Caco-2 (cell line): Measurements from ENCODE around the gene MYO1E. TPM values are rescaled to one million over a fixed set of nuclear protein-coding genes. Genes with fewer than 3 reads are reported as not detected.
"Not testable (repeated sequence)": the region's sequence is repeated elsewhere in the genome, so short reads cannot be mapped to it uniquely, and the experiment has no call there.

ENCODE experiments used
- BruUV-seq: library from RNA; stranded (reverse); fragments of 400-500 nt; replicated peaks from 2 replicates; lab custom pipeline; 2021; lab: Mats Ljungman, UMichigan
- CTCF ChIA-PET: fragments of 300-600 bp; sonication (Branson Sonifier 250); formaldehyde crosslinking; loops from one replicate; lab custom pipeline; 2022; ENCODE audit warnings: antibody characterized with exemption; lab: Charles Lee
- POLR2A ChIA-PET: fragments of 300-600 bp; sonication (Branson Sonifier 250); formaldehyde crosslinking; loops from one replicate; lab custom pipeline; 2022; ENCODE audit warnings: antibody characterized with exemption; lab: Charles Lee
- DNase-seq, 2 experiments: peaks; one replicate each; pipeline versions ENCODE4 v3.0.0 to v3.0.0-alpha.2; 2020 to 2022
- H3K27me3 ChIP-seq: replicated peaks from 2 replicates; pipeline ENCODE4 v1.6.0; 2011; ENCODE audit warnings: low read length; ENCODE audit not compliant: control insufficient read depth, insufficient read depth
- H3K36me3 ChIP-seq: 2 replicates; pipeline ENCODE4 v1.5.1; 2011; ENCODE audit warnings: low read length; ENCODE audit not compliant: control insufficient read depth, insufficient read depth
- H3K4me1 ChIP-seq: fragments of 250-450 bp; sonication (Bioruptor Pico); 2 replicates; pipeline ENCODE4 v1.5.1; 2020; ENCODE audit warnings: mild to moderate bottlenecking
- H3K4me3 ChIP-seq: 2 replicates; pipeline ENCODE4 v1.5.1; 2011; ENCODE audit warnings: low read depth, mild to moderate bottlenecking, control low read depth, low read length
- H3K9me3 ChIP-seq: fragments of 250-450 bp; sonication (Bioruptor Pico); 2 replicates; pipeline ENCODE4 v1.5.1; 2020; ENCODE audit warnings: mild to moderate bottlenecking, moderate library complexity
- H3K27ac Mint-ChIP-seq: one replicate; pipeline ENCODE4 v1.8.0; 2022; ENCODE audit warnings: mixed read lengths; ENCODE audit not compliant: unreplicated experiment
- H3K27me3 Mint-ChIP-seq: one replicate; pipeline ENCODE4 v1.8.0; 2022; ENCODE audit warnings: mixed read lengths; ENCODE audit not compliant: insufficient read depth, unreplicated experiment
- H3K36me3 Mint-ChIP-seq: one replicate; pipeline ENCODE4 v1.8.0; 2022; ENCODE audit warnings: mild to moderate bottlenecking, mixed read lengths; ENCODE audit not compliant: insufficient read depth, unreplicated experiment
- H3K4me1 Mint-ChIP-seq: one replicate; pipeline ENCODE4 v1.8.0; 2022; ENCODE audit warnings: low read depth, mixed read lengths; ENCODE audit not compliant: unreplicated experiment
- H3K4me3 Mint-ChIP-seq: one replicate; pipeline ENCODE4 v1.8.0; 2022; ENCODE audit warnings: mild to moderate bottlenecking, moderate library complexity, mixed read lengths; ENCODE audit not compliant: unreplicated experiment
- H3K9me3 Mint-ChIP-seq: one replicate; pipeline ENCODE4 v1.8.0; 2022; ENCODE audit warnings: mixed read lengths; ENCODE audit not compliant: unreplicated experiment
- intact Hi-C: fragments of 100-400 bp; cut with micrococcal nuclease; formaldehyde crosslinking; loops from one replicate; pipeline ENCODE4 v1.10.0; 2022; ENCODE audit not compliant: unreplicated experiment
- total RNA-seq: library from RNA; stranded (reverse); gene quantifications from 2 replicates; pipeline ENCODE4 v1.2.3, GENCODE V29; 2022
- TF ChIP-seq, protein P1 (sequence below), 2 experiments: fragments of 200-600 bp in 1 of 2; IDR thresholded peaks; 1 replicate in 1 of 2; 2 replicates in 1 of 2; pipeline versions ENCODE4 v1.5.1 to v1.8.0; 2011 to 2022; ENCODE audit warnings: antibody characterized with exemption in 1 of 2, control low read depth in 1 of 2, inconsistent platforms in 1 of 2, low read depth in 1 of 2, low read length in 1 of 2, mild to moderate bottlenecking in 1 of 2, moderate library complexity in 1 of 2; ENCODE audit not compliant: insufficient read depth in 1 of 2, severe bottlenecking in 1 of 2, unreplicated experiment in 1 of 2

Gene MYO1E
- total RNA-seq, 1 experiment from 2014 or later = 187 TPM

DNA sequence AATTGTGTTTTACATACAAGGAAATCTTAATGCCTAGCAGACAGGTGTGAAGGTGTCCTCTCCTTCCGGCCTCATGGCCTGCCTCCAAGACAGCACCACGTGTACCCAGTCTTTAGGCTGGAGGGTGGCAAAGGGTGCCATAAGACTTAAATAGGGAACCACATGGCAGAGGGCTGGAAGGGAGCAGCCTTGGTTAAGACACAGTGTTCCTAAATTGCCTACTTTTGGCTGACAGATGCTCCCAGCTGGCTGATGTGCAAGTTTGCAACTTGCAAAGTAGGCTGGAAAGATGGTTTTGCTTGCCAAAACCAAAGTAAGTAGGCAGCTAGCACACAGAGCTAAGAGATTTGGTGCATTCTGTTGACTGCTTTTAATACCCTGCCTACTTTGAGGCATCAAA lies 222.5 kb downstream of the MYO1E start:
- Histone ChIP-seq H3K36me3 (no peaks in the 10 kb centered on the region), H3K9me3 (no peaks in the 10 kb centered on the region), H3K4me1 (no peaks in the 10 kb centered on the region), H3K4me3 (no peak overlapping the region), H3K27me3 (no peaks in the 10 kb centered on the region)
- ChIA-PET CTCF (interaction anchor here (0.6 kb wide), 1 partner anchor 320 kb away, joined by 3 read pairs; no protein-coding TSS in a partner anchor), POLR2A (no interaction called here)
- Mint-ChIP-seq H3K27me3 (no peaks in the 10 kb centered on the region), H3K4me1 (no peaks in the 10 kb centered on the region), H3K4me3 (no peak overlapping the region), H3K27ac (no peak overlapping the region), H3K9me3 (no peaks in the 10 kb centered on the region), H3K36me3 (peaks cover 76% of the 10 kb centered on the region)
- no peak for DNase-seq
- intact Hi-C loops = no loop called here
- TF ChIP-seq, protein P1, sequence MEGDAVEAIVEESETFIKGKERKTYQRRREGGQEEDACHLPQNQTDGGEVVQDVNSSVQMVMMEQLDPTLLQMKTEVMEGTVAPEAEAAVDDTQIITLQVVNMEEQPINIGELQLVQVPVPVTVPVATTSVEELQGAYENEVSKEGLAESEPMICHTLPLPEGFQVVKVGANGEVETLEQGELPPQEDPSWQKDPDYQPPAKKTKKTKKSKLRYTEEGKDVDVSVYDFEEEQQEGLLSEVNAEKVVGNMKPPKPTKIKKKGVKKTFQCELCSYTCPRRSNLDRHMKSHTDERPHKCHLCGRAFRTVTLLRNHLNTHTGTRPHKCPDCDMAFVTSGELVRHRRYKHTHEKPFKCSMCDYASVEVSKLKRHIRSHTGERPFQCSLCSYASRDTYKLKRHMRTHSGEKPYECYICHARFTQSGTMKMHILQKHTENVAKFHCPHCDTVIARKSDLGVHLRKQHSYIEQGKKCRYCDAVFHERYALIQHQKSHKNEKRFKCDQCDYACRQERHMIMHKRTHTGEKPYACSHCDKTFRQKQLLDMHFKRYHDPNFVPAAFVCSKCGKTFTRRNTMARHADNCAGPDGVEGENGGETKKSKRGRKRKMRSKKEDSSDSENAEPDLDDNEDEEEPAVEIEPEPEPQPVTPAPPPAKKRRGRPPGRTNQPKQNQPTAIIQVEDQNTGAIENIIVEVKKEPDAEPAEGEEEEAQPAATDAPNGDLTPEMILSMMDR (IDR thresholded peaks at IDR 0.05; ENCODE audit: insufficient read depth in 1 of 2, low read depth in 1 of 2, low read length in 1 of 2, severe bottlenecking in 1 of 2, unreplicated experiment in 1 of 2) = no peak
- BruUV-seq = no TSS peak

- Mint-ChIP-seq H3K4me3 (no peak overlapping the region), H3K27me3 (no peaks in the 10 kb centered on the region), H3K9me3 (no peaks in the 10 kb centered on the region), H3K27ac (no peak overlapping the region), H3K36me3 (peaks cover 75% of the 10 kb centered on the region), H3K4me1 (no peaks in the 10 kb centered on the region)
- Histone ChIP-seq H3K27me3 (no peaks in the 10 kb centered on the region), H3K36me3 (no peaks in the 10 kb centered on the region), H3K9me3 (no peaks in the 10 kb centered on the region), H3K4me1 (no peaks in the 10 kb centered on the region), H3K4me3 (no peak overlapping the region)
- TF ChIP-seq, protein P1 (IDR thresholded peaks at IDR 0.05; ENCODE audit: insufficient read depth in 1 of 2, low read depth in 1 of 2, low read length in 1 of 2, severe bottlenecking in 1 of 2, unreplicated experiment in 1 of 2) = no peak
- DNase-seq = no peak
- CTCF ChIA-PET = no interaction called here
- intact Hi-C loops = no loop called here
- BruUV-seq = no TSS peak
- POLR2A ChIA-PET = no interaction called here
Observed at GRCh38 chr15:59148153-59148833, 224.4 kb downstream of the MYO1E start.

GRCh38 chr15:59147666-59148065 lies 225.0 kb downstream of the MYO1E start:
- no peak overlapping the region for H3K4me3 ChIP-seq
- DNase-seq = no peak
- Mint-ChIP-seq H3K27me3 (no peaks in the 10 kb centered on the region), H3K27ac (no peak overlapping the region), H3K4me1 (no peaks in the 10 kb centered on the region), H3K9me3 (no peaks in the 10 kb centered on the region), H3K36me3 (peaks cover 75% of the 10 kb centered on the region), H3K4me3 (no peak overlapping the region)
- no peaks in the 10 kb centered on the region for H3K9me3 ChIP-seq
- H3K36me3 ChIP-seq = no peaks in the 10 kb centered on the region
- CTCF ChIA-PET = no interaction called here
- H3K27me3 ChIP-seq = no peaks in the 10 kb centered on the region
- H3K4me1 ChIP-seq = no peaks in the 10 kb centered on the region
- no TSS peak for BruUV-seq
- TF ChIP-seq, protein P1 (IDR thresholded peaks at IDR 0.05; ENCODE audit: insufficient read depth in 1 of 2, low read depth in 1 of 2, low read length in 1 of 2, severe bottlenecking in 1 of 2, unreplicated experiment in 1 of 2) = no peak
- POLR2A ChIA-PET = no interaction called here
- intact Hi-C loops = no loop called here

- H3K9me3 ChIP-seq, H3K4me1 Mint-ChIP-seq, H3K4me3 ChIP-seq, H3K27me3 Mint-ChIP-seq, H3K27me3 ChIP-seq, intact Hi-C loops, H3K27ac Mint-ChIP-seq, POLR2A ChIA-PET, BruUV-seq, H3K4me1 ChIP-seq, CTCF ChIA-PET, H3K9me3 Mint-ChIP-seq, H3K4me3 Mint-ChIP-seq, H3K36me3 ChIP-seq: not testable (repeated sequence)
- peak in 1 of 2 experiments; percentile 13 for DNase-seq
- H3K36me3 Mint-ChIP-seq = peaks cover 82% of the 10 kb centered on the region
Observed at GRCh38 chr15:59144594-59144993, 228.1 kb downstream of the MYO1E start.
